IPS DF 6.9 (cell line): ENCODE measurements around the gene RRP7A.

Experiments used
- DNase-seq: peaks from one replicate; pipeline ENCODE4 v3.0.0-alpha.2; 2013; ENCODE audit warnings: low read depth, low spot score
- H3K27ac ChIP-seq: one replicate; pipeline ENCODE4 v1.5.1; 2013; ENCODE audit warnings: low read length, control low read depth
- H3K27me3 ChIP-seq: 2 replicates; pipeline ENCODE4 v1.6.1; 2013; ENCODE audit warnings: mild to moderate bottlenecking, low read length; ENCODE audit not compliant: control insufficient read depth, insufficient read depth
- H3K36me3 ChIP-seq: 2 replicates; pipeline ENCODE4 v1.6.1; 2013; ENCODE audit warnings: low read length; ENCODE audit not compliant: control insufficient read depth, insufficient read depth
- H3K4me1 ChIP-seq: 2 replicates; pipeline ENCODE4 v1.6.1; 2013; ENCODE audit warnings: low read length; ENCODE audit not compliant: control insufficient read depth, insufficient read depth
- H3K4me3 ChIP-seq: 2 replicates; pipeline ENCODE4 v1.5.1; 2013; ENCODE audit warnings: mild to moderate bottlenecking, low read length
- H3K9me3 ChIP-seq: 2 replicates; pipeline ENCODE4 v1.6.1; 2013; ENCODE audit warnings: low read length, inconsistent platforms; ENCODE audit not compliant: control insufficient read depth, insufficient read depth
- WGBS: extraction: QIAGEN DNeasy Blood & Tissue Kit; methylation state at CpG from one replicate; pipeline ENCODE4 v1.1.7; 2013; ENCODE audit warnings: mixed read lengths, missing lambda C conversion rate; ENCODE audit not compliant: insufficient read length, insufficient coverage; 5-methylcytosine and 5-hydroxymethylcytosine counted together

Gene RRP7A

GRCh38 chr22:42473484-42474193 is 46.0 kb downstream of the RRP7A start:
- DNase-seq, result peak; percentile 47
- WGBS, result no CpG with 5 or more reads among the region's 5 CpGs
- H3K4me3 ChIP-seq, result no peak overlapping the region
- H3K27me3 ChIP-seq, result no peaks in the 10 kb centered on the region
- no peaks in the 10 kb centered on the region for H3K36me3 ChIP-seq
- H3K27ac ChIP-seq, result no peak overlapping the region
- H3K4me1 ChIP-seq, result 0 out of 2 replicates have a peak, but pooled peaks cover 3% of the 10 kb centered on the region
- H3K9me3 ChIP-seq, result no peaks in the 10 kb centered on the region; the same call in 1 of the 2 replicates

GRCh38 chr22:42472671-42473070 is 46.9 kb downstream of the RRP7A start:
- no peak overlapping the region for H3K4me3 ChIP-seq
- no peaks in the 10 kb centered on the region for H3K27me3 ChIP-seq
- no CpG with 5 or more reads among the region's 8 CpGs for WGBS
- H3K4me1 ChIP-seq, result 0 out of 2 replicates have a peak, but pooled peaks cover 3% of the 10 kb centered on the region
- H3K9me3 ChIP-seq, result no peaks in the 10 kb centered on the region; the same call in 1 of the 2 replicates
- H3K27ac ChIP-seq, result no peak overlapping the region
- no peak for DNase-seq
- H3K36me3 ChIP-seq, result no peaks in the 10 kb centered on the region

GRCh38 chr22:42471441-42471840 is 48.2 kb downstream of the RRP7A start:
- no peaks in the 10 kb centered on the region for H3K36me3 ChIP-seq
- no peak for DNase-seq
- H3K27me3 ChIP-seq, result no peaks in the 10 kb centered on the region
- H3K4me3 ChIP-seq, result no peak overlapping the region
- H3K27ac ChIP-seq, result no peak overlapping the region
- WGBS, result no CpG with 5 or more reads among the region's 1 CpG
- no peaks in the 10 kb centered on the region; the same call in 1 of the 2 replicates for H3K9me3 ChIP-seq
- H3K4me1 ChIP-seq, result 0 out of 2 replicates have a peak, but pooled peaks cover 3% of the 10 kb centered on the region

GRCh38 chr22:42470366-42471082 is 49.1 kb downstream of the RRP7A start:
- H3K27me3 ChIP-seq, result no peaks in the 10 kb centered on the region
- WGBS, result no CpG with 5 or more reads among the region's 4 CpGs

GRCh38 chr22:42468841-42469240 is 50.8 kb downstream of the RRP7A start:
- H3K27ac ChIP-seq, result no peak overlapping the region

More at GRCh38 chr22:42470366-42471082, 49.1 kb downstream of the RRP7A start:
- Histone ChIP-seq H3K36me3 (no peaks in the 10 kb centered on the region), H3K4me3 (no peak overlapping the region), H3K27ac (no peak overlapping the region), H3K4me1 (0 out of 2 replicates have a peak, but pooled peaks cover 3% of the 10 kb centered on the region), H3K9me3 (no peaks in the 10 kb centered on the region; the same call in 1 of the 2 replicates)
- DNase-seq, result no peak

GRCh38 chr22:42462016-42462415 is 57.6 kb downstream of the RRP7A start:
- no CpG with 5 or more reads among the region's 1 CpG for WGBS
- Histone ChIP-seq H3K9me3 (no peaks in the 10 kb centered on the region), H3K4me1 (0 out of 2 replicates have a peak, but pooled peaks cover 3% of the 10 kb centered on the region), H3K36me3 (no peaks in the 10 kb centered on the region), H3K27ac (no peak overlapping the region), H3K4me3 (no peak overlapping the region), H3K27me3 (no peaks in the 10 kb centered on the region)
- DNase-seq, result no peak

More at GRCh38 chr22:42468841-42469240, 50.8 kb downstream of the RRP7A start:
- Histone ChIP-seq H3K9me3 (no peaks in the 10 kb centered on the region; the same call in 1 of the 2 replicates), H3K4me3 (no peak overlapping the region), H3K4me1 (0 out of 2 replicates have a peak, but pooled peaks cover 3% of the 10 kb centered on the region), H3K36me3 (no peaks in the 10 kb centered on the region), H3K27me3 (no peaks in the 10 kb centered on the region)
- DNase-seq, result no peak
- no CpG with 5 or more reads among the region's 2 CpGs for WGBS

GRCh38 chr22:42461511-42461910 is 58.1 kb downstream of the RRP7A start:
- no peak overlapping the region for H3K27ac ChIP-seq
- H3K4me1 ChIP-seq, result 0 out of 2 replicates have a peak, but pooled peaks cover 3% of the 10 kb centered on the region
- no peaks in the 10 kb centered on the region for H3K36me3 ChIP-seq
- no peaks in the 10 kb centered on the region for H3K27me3 ChIP-seq
- no peaks in the 10 kb centered on the region for H3K9me3 ChIP-seq
- DNase-seq, result no peak
- H3K4me3 ChIP-seq, result no peak overlapping the region
- WGBS, result no CpG with 5 or more reads among the region's 3 CpGs
